Liver (tissue), 9 donors: ENCODE results near the gene KDM1B. TPM values are rescaled to one million over a fixed set of nuclear protein-coding genes. Genes with fewer than 3 reads are reported as not detected.

ENCODE experiments used
- DNase-seq: peaks from one replicate; pipeline ENCODE4 v3.0.0-alpha.2; 2017; ENCODE audit warnings: low spot score
- H3K27ac ChIP-seq, 2 donors: one replicate each; pipeline ENCODE4 v1.7.0; 2013; ENCODE audit warnings: inconsistent platforms in 2 of 2, low read length in 2 of 2, control low read depth in 1 of 2, low read depth in 1 of 2, mild to moderate bottlenecking in 1 of 2
- H3K27me3 ChIP-seq, 4 donors: one replicate each; pipeline versions ENCODE4 v1.6.1 to v1.7.0; 2013; ENCODE audit warnings: low read length in 3 of 4, inconsistent platforms in 1 of 4, mild to moderate bottlenecking in 1 of 4, moderate library complexity in 1 of 4; ENCODE audit not compliant: control insufficient read depth in 4 of 4, insufficient read depth in 4 of 4
- H3K36me3 ChIP-seq, 4 donors: one replicate each; pipeline versions ENCODE4 v1.6.1 to v1.7.0; 2013; ENCODE audit warnings: low read length in 3 of 4, mild to moderate bottlenecking in 3 of 4, low read depth in 1 of 4, moderate library complexity in 1 of 4; ENCODE audit not compliant: control insufficient read depth in 4 of 4, insufficient read depth in 3 of 4
- H3K4me1 ChIP-seq, 4 donors: one replicate each; pipeline versions ENCODE4 v1.6.1 to v1.7.0; 2013; ENCODE audit warnings: low read length in 3 of 4, mild to moderate bottlenecking in 3 of 4, moderate library complexity in 1 of 4; ENCODE audit not compliant: control insufficient read depth in 4 of 4, insufficient read depth in 4 of 4
- H3K4me3 ChIP-seq, 3 donors: one replicate each; pipeline versions ENCODE4 v1.6.1 to v1.7.0; 2013; ENCODE audit warnings: low read length in 3 of 3, control low read depth in 1 of 3, low read depth in 1 of 3, mild to moderate bottlenecking in 1 of 3
- H3K9ac ChIP-seq, 2 donors: one replicate each; pipeline ENCODE4 v1.7.0; 2013; ENCODE audit warnings: low read length in 2 of 2, mild to moderate bottlenecking in 2 of 2, moderate library complexity in 2 of 2, control low read depth in 1 of 2, low read depth in 1 of 2
- H3K9me3 ChIP-seq, 4 donors: one replicate each; pipeline versions ENCODE4 v1.6.1 to v1.7.0; 2013; ENCODE audit warnings: low read length in 3 of 4; ENCODE audit not compliant: control insufficient read depth in 4 of 4
- ATF3 ChIP-seq: IDR thresholded peaks from 2 replicates; pipeline ENCODE4 v1.6.1; 2016; ENCODE audit warnings: antibody characterized with exemption
- CTCF ChIP-seq: fragments of 150-350 bp; IDR thresholded peaks from 2 replicates; pipeline ENCODE4 v1.5.1; 2017; ENCODE audit warnings: improper control_type of control experiment, low read depth, low read length; ENCODE audit not compliant: missing input control
- EGR1 ChIP-seq, 2 donors: IDR thresholded peaks; 2 replicates each; pipeline ENCODE4 v1.6.1; 2016 to 2018; ENCODE audit warnings: antibody characterized with exemption in 2 of 2, low read depth in 2 of 2
- FOXA1 ChIP-seq: IDR thresholded peaks from 2 replicates; pipeline ENCODE4 v1.6.1; 2016; ENCODE audit warnings: antibody characterized with exemption
- FOXA2 ChIP-seq: IDR thresholded peaks from 2 replicates; pipeline ENCODE4 v1.6.1; 2016; ENCODE audit warnings: antibody characterized with exemption
- GABPA ChIP-seq, 2 donors: IDR thresholded peaks in 1 of 2; conservative IDR thresholded peaks in 1 of 2; 2 replicates each; pipeline ENCODE4 v1.6.1; 2016; ENCODE audit warnings: antibody characterized with exemption in 2 of 2, mild to moderate bottlenecking in 1 of 2, moderate library complexity in 1 of 2
- HNF4A ChIP-seq, 2 donors: conservative IDR thresholded peaks; 2 replicates each; pipeline ENCODE4 v1.6.1; 2016; ENCODE audit warnings: antibody characterized with exemption in 2 of 2, mild to moderate bottlenecking in 2 of 2
- HNF4G ChIP-seq: IDR thresholded peaks from 2 replicates; pipeline ENCODE4 v1.6.1; 2016; ENCODE audit warnings: antibody characterized with exemption
- JUND ChIP-seq, 2 donors: IDR thresholded peaks; 2 replicates each; pipeline ENCODE4 v1.6.1; 2016; ENCODE audit warnings: antibody characterized with exemption in 2 of 2
- MAX ChIP-seq: IDR thresholded peaks from 2 replicates; pipeline ENCODE4 v1.6.1; 2016; ENCODE audit warnings: antibody characterized with exemption
- NR2F2 ChIP-seq: IDR thresholded peaks from 2 replicates; pipeline ENCODE4 v1.6.1; 2016; ENCODE audit warnings: antibody characterized with exemption
- RAD21 ChIP-seq, 2 donors: IDR thresholded peaks; 2 replicates each; pipeline ENCODE4 v1.6.1; 2016; ENCODE audit warnings: antibody characterized with exemption in 2 of 2, mild to moderate bottlenecking in 2 of 2
- REST ChIP-seq: IDR thresholded peaks from 2 replicates; pipeline ENCODE4 v1.6.1; 2016; ENCODE audit warnings: antibody characterized with exemption, mild to moderate bottlenecking
- RXRA ChIP-seq, 2 donors: IDR thresholded peaks; 2 replicates each; pipeline ENCODE4 v1.6.1; 2017 to 2018; ENCODE audit warnings: antibody characterized with exemption in 2 of 2, mild to moderate bottlenecking in 1 of 2
- SP1 ChIP-seq: IDR thresholded peaks from 2 replicates; pipeline ENCODE4 v1.6.1; 2018; ENCODE audit warnings: antibody characterized with exemption, mild to moderate bottlenecking
- TAF1 ChIP-seq: conservative IDR thresholded peaks from 2 replicates; pipeline ENCODE4 v1.6.1; 2016; ENCODE audit warnings: antibody characterized with exemption, mild to moderate bottlenecking
- YY1 ChIP-seq: IDR thresholded peaks from 2 replicates; pipeline ENCODE4 v1.6.1; 2016; ENCODE audit warnings: antibody characterized with exemption, mild to moderate bottlenecking
- ZBTB33 ChIP-seq: IDR thresholded peaks from 2 replicates; pipeline ENCODE4 v1.6.1; 2016; ENCODE audit warnings: antibody characterized with exemption
- WGBS: extraction: QIAGEN DNeasy Blood & Tissue Kit; methylation state at CpG from one replicate; pipeline ENCODE4 v1.1.7; 2013; 5-methylcytosine and 5-hydroxymethylcytosine counted together
- polyA plus RNA-seq, 2 donors: library from polyadenylated mRNA; stranded (reverse) in 1 of 2; unstranded in 1 of 2; fragments of 200-250 nt in 1 of 2; fragments of >200 nt in 1 of 2; fragmentation: Nextera tagmentation in 1 of 2; extraction: Ambion mirVana in 1 of 2; gene quantifications; one replicate each; pipeline versions ENCODE4 v1.2.1 to v1.2.3, GENCODE V29; 2013 to 2015
- total RNA-seq, 2 donors: library from RNA; depleted of rRNA; stranded (reverse); fragments of >200 nt; gene quantifications; one replicate each; pipeline ENCODE4 v1.2.3, GENCODE V29; 2014
- donor health status: healthy.
- donor health status: healthy.
- donor health status: healthy.
- donor health status: healthy.
- donor health status: healthy.

The KDM1B gene
- total and polyA plus RNA-seq, 4 donors = 1.6 to 10.2 (median 6.7) TPM

GRCh38 chr6:18122128-18123093, 32.8 kb upstream of the KDM1B start, which contains the start of gene NHLRC1:
NHLRC1 (minus strand) TSS chr6:18122677; CDS start chr6:18122606, 71 bp downstream.
- peak; percentile 83 for DNase-seq
- Histone ChIP-seq H3K4me3 (peak within 1 kb of the TSS; percentile 46 to 54 (median 49)), H3K36me3 (no peaks in the 10 kb centered on the region), H3K4me1 (peaks cover 0 to 12% (median 6%) of the 10 kb centered on the region in 4 donors), H3K9me3 (no peaks in the 10 kb centered on the region), H3K27me3 (no peaks in the 10 kb centered on the region), H3K9ac (peak within 1 kb of the TSS in 1 of 2 donors; percentile 41), H3K27ac (peak within 1 kb of the TSS; percentile 51 to 60)
- peak; percentile 27 for TF ChIP-seq SP1
- TF ChIP-seq GABPA (IDR thresholded peaks at IDR 0.05 in 1 of 2, conservative IDR thresholded peaks at IDR 0.05 in 1 of 2) = no peak
- TF ChIP-seq RXRA (IDR thresholded peaks at IDR 0.05) = peak in 1 of 2 donors; percentile 5
- TF ChIP-seq FOXA2 = no peak
- no peak for TF ChIP-seq JUND (IDR thresholded peaks at IDR 0.05)
- no peak for TF ChIP-seq NR2F2
- no peak for TF ChIP-seq ATF3
- TF ChIP-seq ZBTB33 = no peak
- no peak for TF ChIP-seq HNF4G
- TF ChIP-seq TAF1 = no peak
- TF ChIP-seq HNF4A (conservative IDR thresholded peaks at IDR 0.05) = peak in 1 of 2 donors; percentile 6
- peak; percentile 82 for TF ChIP-seq YY1
- no peak for TF ChIP-seq EGR1 (IDR thresholded peaks at IDR 0.05; ENCODE audit: low read depth in 2 of 2)
- peak; percentile 99 to 100 for TF ChIP-seq RAD21 (IDR thresholded peaks at IDR 0.05)
- peak; percentile 96 for TF ChIP-seq CTCF
- no peak for TF ChIP-seq REST
- TF ChIP-seq FOXA1 = no peak
- no peak for TF ChIP-seq MAX
- 20% methylated on average over 82 of the region's 82 CpGs for WGBS
